Esophagus muscularis mucosa (tissue), 4 donors: Measurements from ENCODE around the gene CENPH. TPM values are rescaled to one million over a fixed set of nuclear protein-coding genes. Genes with fewer than 3 reads are reported as not detected.
"Not testable (repeated sequence)": the region's sequence is repeated elsewhere in the genome, so short reads cannot be mapped to it uniquely, and the experiment has no call there.

Experiments
- DNase-seq: peaks from one replicate; pipeline ENCODE4 v3.0.0-alpha.2; 2017; ENCODE audit errors: extremely low spot score
- H3K27ac ChIP-seq, 4 donors: fragments of 200-600 bp; sonication (generic); replicated peaks in 1 of 4; 1 replicate in 3 of 4; 2 replicates in 1 of 4; pipeline ENCODE4 v1.5.1; 2016 to 2019; ENCODE audit warnings: mild to moderate bottlenecking in 1 of 4
- H3K27me3 ChIP-seq, 4 donors: fragments of 200-600 bp; sonication (generic); one replicate each; pipeline versions ENCODE4 v1.5.1 to v1.6.0; 2016 to 2019
- H3K36me3 ChIP-seq, 4 donors: fragments of 200-600 bp; sonication (generic); one replicate each; pipeline ENCODE4 v1.5.1; 2016 to 2019
- H3K4me1 ChIP-seq, 4 donors: fragments of 200-600 bp; sonication (generic); one replicate each; pipeline ENCODE4 v1.5.1; 2016 to 2019
- H3K4me3 ChIP-seq, 4 donors: fragments of 200-600 bp; sonication (generic); 1 replicate in 2 of 4; 2 replicates in 2 of 4; pipeline ENCODE4 v1.5.1; 2016 to 2019; ENCODE audit warnings: mild to moderate bottlenecking in 4 of 4, moderate library complexity in 1 of 4
- H3K9me3 ChIP-seq, 4 donors: fragments of 200-600 bp; sonication (generic); 1 replicate in 3 of 4; 2 replicates in 1 of 4; pipeline ENCODE4 v1.5.1; 2016 to 2019
- EP300 ChIP-seq: sonication (generic); formaldehyde crosslinking; IDR thresholded peaks from one replicate; pipeline ENCODE4 v1.6.1; 2017; ENCODE audit warnings: antibody characterized with exemption
- POLR2A ChIP-seq: fragments of 450-650 bp; IDR thresholded peaks from one replicate; pipeline ENCODE4 v1.6.1; 2017; ENCODE audit warnings: antibody characterized with exemption, moderate library complexity, mild to moderate bottlenecking, low read depth
- POLR2AphosphoS5 ChIP-seq, 2 donors: sonication (generic); formaldehyde crosslinking; IDR thresholded peaks; one replicate each; pipeline ENCODE4 v1.6.1; 2017; ENCODE audit warnings: antibody characterized with exemption in 2 of 2
- WGBS: methylation state at CpG from one replicate; pipeline ENCODE4 v1.1.5; 2018; 5-methylcytosine and 5-hydroxymethylcytosine counted together
- intact Hi-C: fragments of 100-400 bp; cut with DNase I; formaldehyde crosslinking; loops from one replicate; pipeline ENCODE4 v1.15.1; 2023
- small RNA-seq, 3 donors: library from RNA; depleted of rRNA; stranded (forward); fragments of <200 nt; gene quantifications; one replicate each; pipeline ENCODE3, GENCODE V24; 2016
- total RNA-seq, 4 donors: library from RNA; depleted of rRNA; stranded (reverse); fragments of >200 nt; gene quantifications; one replicate each; pipeline versions ENCODE4 v1.1.0 to v1.2.1, GENCODE V29; 2016
- TF ChIP-seq, protein P1 (sequence below), 3 experiments: fragments of 200-600 bp in 2 of 3; fragments of 450-650 bp in 1 of 3; sonication (generic) in 2 of 3; IDR thresholded peaks; one replicate each; pipeline ENCODE4 v1.5.1; 2017 to 2019; ENCODE audit warnings: antibody characterized with exemption in 3 of 3, mild to moderate bottlenecking in 2 of 3, moderate library complexity in 1 of 3

CENPH gene
- total RNA-seq, 4 donors from 2014 or later = 0.66 to 2.4 (median 2.2) TPM; not detected in 1

DNA sequence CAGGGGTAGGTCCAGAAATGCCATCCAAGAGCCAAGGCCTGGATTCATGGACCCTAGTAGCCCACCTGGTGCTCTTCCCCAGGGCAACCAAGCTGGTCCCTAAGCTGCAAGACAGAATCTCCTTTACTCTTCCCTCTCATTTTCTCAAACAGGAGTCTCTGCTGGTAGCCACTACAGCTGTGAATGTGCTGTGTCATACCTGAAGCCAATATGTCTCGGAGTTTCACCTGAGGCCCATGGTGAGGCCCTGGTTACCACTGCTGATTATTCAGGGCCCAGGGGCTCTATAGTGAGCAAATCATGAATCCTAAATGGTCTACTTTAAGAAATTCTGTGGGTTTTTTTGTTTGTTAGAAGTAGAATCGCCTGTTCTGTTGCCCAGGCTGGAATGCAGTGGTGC is 61.2 kb downstream of the CENPH start:
- TF ChIP-seq POLR2AphosphoS5 (IDR thresholded peaks at IDR 0.05) (no peak), EP300 (no peak), POLR2A (no peak)
- TF ChIP-seq, protein P1, sequence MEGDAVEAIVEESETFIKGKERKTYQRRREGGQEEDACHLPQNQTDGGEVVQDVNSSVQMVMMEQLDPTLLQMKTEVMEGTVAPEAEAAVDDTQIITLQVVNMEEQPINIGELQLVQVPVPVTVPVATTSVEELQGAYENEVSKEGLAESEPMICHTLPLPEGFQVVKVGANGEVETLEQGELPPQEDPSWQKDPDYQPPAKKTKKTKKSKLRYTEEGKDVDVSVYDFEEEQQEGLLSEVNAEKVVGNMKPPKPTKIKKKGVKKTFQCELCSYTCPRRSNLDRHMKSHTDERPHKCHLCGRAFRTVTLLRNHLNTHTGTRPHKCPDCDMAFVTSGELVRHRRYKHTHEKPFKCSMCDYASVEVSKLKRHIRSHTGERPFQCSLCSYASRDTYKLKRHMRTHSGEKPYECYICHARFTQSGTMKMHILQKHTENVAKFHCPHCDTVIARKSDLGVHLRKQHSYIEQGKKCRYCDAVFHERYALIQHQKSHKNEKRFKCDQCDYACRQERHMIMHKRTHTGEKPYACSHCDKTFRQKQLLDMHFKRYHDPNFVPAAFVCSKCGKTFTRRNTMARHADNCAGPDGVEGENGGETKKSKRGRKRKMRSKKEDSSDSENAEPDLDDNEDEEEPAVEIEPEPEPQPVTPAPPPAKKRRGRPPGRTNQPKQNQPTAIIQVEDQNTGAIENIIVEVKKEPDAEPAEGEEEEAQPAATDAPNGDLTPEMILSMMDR (IDR thresholded peaks at IDR 0.05) = no peak
- Histone ChIP-seq H3K4me3 (no peak overlapping the region), H3K36me3 (peaks cover 0 to 4% (median under 1%) of the 10 kb centered on the region in 4 donors), H3K4me1 (no peaks in the 10 kb centered on the region), H3K27ac (no peak overlapping the region), H3K27me3 (no peaks in the 10 kb centered on the region), H3K9me3 (no peaks in the 10 kb centered on the region)
- 95% methylated on average over 2 of the region's 2 CpGs for WGBS
- DNase-seq = no peak
- intact Hi-C loops = no loop called here

DNA sequence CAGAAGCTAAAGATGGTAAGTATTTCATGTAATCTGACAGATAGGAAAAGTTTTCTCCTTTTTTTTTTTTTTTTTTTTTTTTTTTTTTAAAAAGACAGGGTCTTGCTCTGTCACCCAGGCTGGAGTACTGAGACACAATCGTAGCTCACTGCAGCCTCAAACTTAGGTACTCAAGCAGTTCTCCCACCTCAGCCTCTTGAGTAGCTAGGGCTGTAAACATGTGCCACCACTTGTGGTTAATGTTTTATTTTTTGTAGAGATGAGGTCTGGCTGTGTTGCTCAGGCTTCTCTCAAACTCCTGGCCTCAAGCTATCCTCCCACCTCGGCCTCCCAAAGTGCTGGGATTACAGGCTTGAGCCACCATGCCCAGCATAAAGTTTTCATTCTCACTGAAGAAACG is 63.1 kb downstream of the CENPH start:
- no peak for DNase-seq
- Histone ChIP-seq H3K27ac (no peak overlapping the region), H3K27me3 (no peaks in the 10 kb centered on the region), H3K4me1 (no peaks in the 10 kb centered on the region), H3K36me3 (peaks cover 8 to 20% (median 19%) of the 10 kb centered on the region in 4 donors), H3K4me3 (no peak overlapping the region), H3K9me3 (no peaks in the 10 kb centered on the region)
- TF ChIP-seq EP300 = no peak
- TF ChIP-seq, protein P1 (IDR thresholded peaks at IDR 0.05) = no peak
- no peak for TF ChIP-seq POLR2A
- no peak for TF ChIP-seq POLR2AphosphoS5 (IDR thresholded peaks at IDR 0.05)
- 96% methylated on average over 3 of the region's 3 CpGs for WGBS
- intact Hi-C loops = no loop called here

DNA sequence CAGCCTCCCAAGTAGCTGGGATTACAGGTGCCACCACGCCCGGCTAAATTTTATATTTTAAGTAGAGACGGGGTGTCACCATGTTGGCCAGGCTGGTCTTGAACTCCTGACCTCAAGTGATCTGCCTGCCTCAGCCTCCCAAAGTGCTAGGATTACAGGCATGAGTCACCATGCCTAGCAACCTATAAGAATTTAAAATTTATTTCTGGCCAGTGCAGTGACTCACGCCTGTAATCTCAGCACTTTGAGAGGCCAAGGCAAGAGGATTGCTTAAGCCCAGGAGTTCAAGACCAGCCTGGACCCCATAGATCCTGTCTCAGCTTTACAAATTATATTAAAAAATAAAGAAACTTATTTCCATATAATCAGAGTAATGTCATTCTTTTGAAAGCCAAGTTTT is 66.6 kb downstream of the CENPH start:
- H3K4me3 ChIP-seq, intact Hi-C loops, H3K27me3 ChIP-seq, H3K4me1 ChIP-seq, H3K9me3 ChIP-seq, H3K27ac ChIP-seq, DNase-seq: not testable (repeated sequence)
- H3K36me3 ChIP-seq = peaks cover 19 to 53% (median 44%) of the 10 kb centered on the region in 4 donors
- WGBS = 94% methylated on average over 4 of the region's 4 CpGs

DNA sequence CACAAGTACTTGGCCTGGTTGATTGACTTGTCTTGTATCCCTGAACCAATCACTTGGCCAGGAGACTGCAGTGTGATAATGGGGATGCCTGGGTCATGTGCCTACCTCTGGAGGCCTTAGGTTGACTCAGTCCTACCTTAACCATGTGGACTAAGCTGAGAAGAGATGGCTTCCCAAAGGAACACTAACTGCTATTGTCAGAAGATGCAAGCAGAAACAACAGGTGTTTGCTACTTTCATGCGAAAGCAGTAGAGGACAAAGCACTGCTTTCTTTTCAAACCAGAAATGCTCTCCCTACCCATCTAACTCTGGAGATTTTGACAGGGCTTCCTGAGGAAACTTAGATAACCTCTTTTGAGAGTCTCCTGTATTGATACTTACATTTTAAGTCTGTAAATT is 68.2 kb downstream of the CENPH start:
- 96% methylated on average over 1 of the region's 1 CpG for WGBS
- H3K36me3 ChIP-seq = peaks cover 23 to 68% (median 56%) of the 10 kb centered on the region in 4 donors

More for the DNA sequence above, 68.2 kb downstream of the CENPH start:
- H3K4me3 ChIP-seq = no peak overlapping the region
- DNase-seq = no peak
- no peaks in the 10 kb centered on the region for H3K9me3 ChIP-seq
- no peaks in the 10 kb centered on the region for H3K4me1 ChIP-seq
- intact Hi-C loops = no loop called here
- H3K27ac ChIP-seq = no peak overlapping the region
- TF ChIP-seq EP300 (no peak), POLR2A (no peak), POLR2AphosphoS5 (IDR thresholded peaks at IDR 0.05) (no peak)
- TF ChIP-seq, protein P1 (IDR thresholded peaks at IDR 0.05) = no peak
- H3K27me3 ChIP-seq = no peaks in the 10 kb centered on the region

Small RNA genes within 50 kb of the gene (small RNA-seq; reads per million reads assigned to genes)
- gene SNORA50D = 0 reads per million in 3 donors

Other genes with a start within 250 kb of the CENPH start
- gene SLC30A5, start 95.6 kb upstream of the CENPH start, total RNA-seq = 10 to 100 TPM; 29.2 to 35.1 (median 32.5) TPM
- 1 to 10 TPM in 3 of 4 donors, under 1 TPM in 1; 0.83 to 2.8 (median 2.2) TPM for gene CCNB1, start 22.4 kb upstream of the CENPH start, total RNA-seq
- 10 to 100 TPM; 16.1 to 27.4 (median 23.5) TPM for gene CDK7, start 45.3 kb downstream of the CENPH start, total RNA-seq
- gene CCDC125, start 143.2 kb downstream of the CENPH start, total RNA-seq = 1 to 10 TPM; 2.3 to 4.2 (median 3.1) TPM
- 10 to 100 TPM; 16.1 to 22.0 (median 19.0) TPM for gene AK6, start 179.9 kb downstream of the CENPH start, total RNA-seq
- 10 to 100 TPM; 28.6 to 38.4 (median 31.5) TPM for gene TAF9, start 179.9 kb downstream of the CENPH start, total RNA-seq
- 10 to 100 TPM; 14.6 to 22.0 (median 20.0) TPM for gene RAD17, start 180.2 kb downstream of the CENPH start, total RNA-seq
- gene MARVELD2, start 225.5 kb downstream of the CENPH start, total RNA-seq = 1 to 10 TPM in 1 of 4 donors, under 1 TPM in 3; 0.42 to 1.0 (median 0.93) TPM